Osteoblast (primary cell): ENCODE measurements around the gene ACVR1C. TPM values are rescaled to one million over a fixed set of nuclear protein-coding genes. Genes with fewer than 3 reads are reported as not detected.

ENCODE experiments used
- DNase-seq: peaks from one replicate; pipeline ENCODE4 v3.0.0; 2011; ENCODE audit warnings: low spot score, mixed read lengths; ENCODE audit not compliant: insufficient read length; ENCODE audit errors: missing footprints
- H2AFZ ChIP-seq: 2 replicates; pipeline ENCODE4 v1.6.0; 2011; ENCODE audit warnings: mild to moderate bottlenecking, low read length
- H3K27ac ChIP-seq: 2 replicates; pipeline ENCODE4 v1.5.1; 2011; ENCODE audit warnings: mild to moderate bottlenecking, low read depth, low read length, moderate library complexity
- H3K27me3 ChIP-seq: 2 replicates; pipeline ENCODE4 v1.6.0; 2012; ENCODE audit warnings: mild to moderate bottlenecking, control low read depth, inconsistent platforms, low read length, moderate library complexity; ENCODE audit not compliant: insufficient read depth
- H3K36me3 ChIP-seq: 2 replicates; pipeline ENCODE4 v1.5.1; 2011; ENCODE audit warnings: mild to moderate bottlenecking, low read length, control low read depth, moderate library complexity; ENCODE audit not compliant: insufficient read depth
- H3K4me1 ChIP-seq: 2 replicates; pipeline ENCODE4 v1.5.1; 2011; ENCODE audit warnings: mild to moderate bottlenecking, low read length, control low read depth, moderate library complexity; ENCODE audit not compliant: insufficient read depth
- H3K4me2 ChIP-seq: 2 replicates; pipeline ENCODE4 v1.6.0; 2011; ENCODE audit warnings: mild to moderate bottlenecking, low read length; ENCODE audit not compliant: insufficient read depth
- H3K4me3 ChIP-seq: fragments of 200-600 bp; sonication (generic); 3 replicates; pipeline ENCODE4 v1.5.1; 2012; ENCODE audit warnings: mild to moderate bottlenecking, low read length, inconsistent platforms; ENCODE audit not compliant: insufficient read depth
- H3K79me2 ChIP-seq: 2 replicates; pipeline ENCODE4 v1.6.0; 2012; ENCODE audit warnings: mild to moderate bottlenecking, low read length, control low read depth, inconsistent platforms; ENCODE audit not compliant: insufficient read depth
- H3K9me3 ChIP-seq: 2 replicates; pipeline ENCODE4 v1.5.1; 2011; ENCODE audit warnings: low read depth, low read length, control low read depth
- H4K20me1 ChIP-seq: 2 replicates; pipeline ENCODE4 v1.6.0; 2012; ENCODE audit warnings: mild to moderate bottlenecking, low read length, control low read depth; ENCODE audit not compliant: insufficient read depth
- CTCF ChIP-seq: IDR thresholded peaks from 2 replicates; pipeline ENCODE4 v1.5.1; 2011; ENCODE audit warnings: mild to moderate bottlenecking, low read depth, low read length, moderate library complexity; ENCODE audit errors: extremely low read depth
- total RNA-seq: library from RNA; depleted of rRNA; stranded (reverse); fragments of >200 nt; gene quantifications from 2 replicates; pipeline ENCODE4 v1.2.3, GENCODE V29; 2012

The ACVR1C gene
- total RNA-seq, 1 donor = 0.36 TPM

GRCh38 chr2:157557770-157558169 lies 70.9 kb downstream of the ACVR1C start:
- Histone ChIP-seq H3K79me2 (no peaks in the 10 kb centered on the region), H2AFZ (no peak overlapping the region), H3K4me1 (peaks cover 6% of the 10 kb centered on the region), H4K20me1 (no peaks in the 10 kb centered on the region), H3K4me2 (no peak overlapping the region), H3K27ac (no peak overlapping the region), H3K36me3 (no peaks in the 10 kb centered on the region), H3K9me3 (no peaks in the 10 kb centered on the region), H3K27me3 (no peaks in the 10 kb centered on the region), H3K4me3 (no peak overlapping the region)
- no peak for DNase-seq
- no peak for TF ChIP-seq CTCF

GRCh38 chr2:157540102-157540501 lies 88.6 kb downstream of the ACVR1C start:
- H3K27ac ChIP-seq = no peak overlapping the region
- no peaks in the 10 kb centered on the region for H3K4me1 ChIP-seq
- no peak for TF ChIP-seq CTCF
- no peak overlapping the region for H3K4me2 ChIP-seq
- H4K20me1 ChIP-seq = no peaks in the 10 kb centered on the region
- no peaks in the 10 kb centered on the region for H3K36me3 ChIP-seq
- no peaks in the 10 kb centered on the region for H3K27me3 ChIP-seq
- no peaks in the 10 kb centered on the region for H3K9me3 ChIP-seq
- H3K79me2 ChIP-seq = no peaks in the 10 kb centered on the region
- H3K4me3 ChIP-seq = no peak overlapping the region
- H2AFZ ChIP-seq = no peak overlapping the region
- DNase-seq = no peak

- no peaks in the 10 kb centered on the region for H3K36me3 ChIP-seq
- H3K4me3 ChIP-seq = no peak overlapping the region
- no peak overlapping the region for H3K4me2 ChIP-seq
- no peaks in the 10 kb centered on the region for H3K79me2 ChIP-seq
- H3K9me3 ChIP-seq = no peaks in the 10 kb centered on the region
- no peak overlapping the region for H3K27ac ChIP-seq
- H3K27me3 ChIP-seq = no peaks in the 10 kb centered on the region
- H2AFZ ChIP-seq = no peak overlapping the region
- H4K20me1 ChIP-seq = no peaks in the 10 kb centered on the region
- H3K4me1 ChIP-seq = no peaks in the 10 kb centered on the region
- no peak for TF ChIP-seq CTCF
- DNase-seq = no peak
Observed at GRCh38 chr2:157538064-157538463, 90.6 kb downstream of the ACVR1C start.

- Histone ChIP-seq H3K27me3 (no peaks in the 10 kb centered on the region), H4K20me1 (no peaks in the 10 kb centered on the region), H3K36me3 (no peaks in the 10 kb centered on the region), H3K9me3 (no peaks in the 10 kb centered on the region), H3K4me3 (no peak overlapping the region), H3K79me2 (no peaks in the 10 kb centered on the region), H2AFZ (no peak overlapping the region), H3K4me2 (no peak overlapping the region), H3K4me1 (no peaks in the 10 kb centered on the region), H3K27ac (no peak overlapping the region)
- DNase-seq = no peak
- TF ChIP-seq CTCF = no peak
Observed at GRCh38 chr2:157536815-157537214, 91.8 kb downstream of the ACVR1C start.
